NCI-H1417 (cell line): Measurements from ENCODE around the gene ZIC4.

Experiments used
- DNase-seq, 3 experiments: peaks; one replicate each; lab custom pipeline; 2025; lab: John Stamatoyannopoulos, UW

Gene ZIC4

DNA sequence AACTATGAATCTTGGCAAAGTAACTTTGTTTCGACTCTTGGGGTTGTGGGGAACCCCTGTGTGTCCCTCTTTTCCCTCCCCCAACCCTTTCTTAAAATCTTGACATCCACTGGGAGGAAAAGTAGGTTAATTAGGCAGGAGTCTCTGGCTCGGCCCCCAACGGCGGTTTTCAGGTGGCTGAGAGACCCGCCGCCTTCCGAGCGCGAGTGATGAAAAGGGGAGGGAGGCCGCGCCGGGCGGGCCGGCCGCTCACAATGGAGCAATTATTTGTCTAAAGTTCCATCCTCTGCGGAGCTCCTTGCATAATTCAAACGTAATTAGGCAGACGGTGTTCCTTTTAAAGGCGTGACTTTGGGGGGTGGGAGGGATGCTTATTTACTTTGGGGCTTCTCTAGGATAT is 51.7 kb downstream of the ZIC4 start:
- DNase-seq, result no peak

DNA sequence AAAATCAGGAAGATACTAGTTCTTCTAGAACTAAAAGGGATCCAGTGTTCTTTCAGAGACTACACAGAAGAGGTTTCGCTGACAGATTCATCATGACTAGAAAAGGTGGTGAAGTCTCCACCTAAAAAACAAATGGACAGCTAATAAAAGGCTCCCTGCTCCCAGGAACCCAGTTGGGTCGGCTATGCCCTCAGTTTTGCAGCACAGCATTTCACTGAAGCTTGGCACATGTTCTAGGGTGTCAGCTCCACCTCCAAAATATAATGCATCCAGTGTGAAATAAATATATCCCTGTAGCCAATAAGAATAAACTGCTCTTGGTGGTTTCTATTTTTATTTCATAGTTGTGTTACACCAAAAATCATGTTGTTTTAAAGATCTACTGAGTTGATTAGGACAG is 55.0 kb downstream of the ZIC4 start:
- DNase-seq, result no peak

DNA sequence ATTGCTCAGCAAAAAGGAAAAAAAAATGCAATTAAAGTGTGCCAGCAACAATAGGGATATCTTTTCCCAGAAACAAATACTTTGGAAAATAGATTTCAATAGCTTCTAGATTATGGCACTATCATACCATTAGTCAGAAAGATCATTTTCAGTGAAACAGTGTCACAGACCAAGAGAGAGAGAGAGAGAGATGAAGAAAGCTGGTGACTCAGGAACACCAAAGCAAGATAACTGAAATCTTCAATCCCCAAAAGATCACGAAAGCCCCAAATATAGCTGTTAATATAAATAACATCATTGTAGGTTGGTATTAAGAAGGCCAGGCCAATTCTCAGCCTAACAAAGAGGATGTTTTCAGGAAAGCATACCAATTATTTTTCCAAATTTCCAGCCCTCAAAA is 57.4 kb downstream of the ZIC4 start:
- no peak for DNase-seq

DNA sequence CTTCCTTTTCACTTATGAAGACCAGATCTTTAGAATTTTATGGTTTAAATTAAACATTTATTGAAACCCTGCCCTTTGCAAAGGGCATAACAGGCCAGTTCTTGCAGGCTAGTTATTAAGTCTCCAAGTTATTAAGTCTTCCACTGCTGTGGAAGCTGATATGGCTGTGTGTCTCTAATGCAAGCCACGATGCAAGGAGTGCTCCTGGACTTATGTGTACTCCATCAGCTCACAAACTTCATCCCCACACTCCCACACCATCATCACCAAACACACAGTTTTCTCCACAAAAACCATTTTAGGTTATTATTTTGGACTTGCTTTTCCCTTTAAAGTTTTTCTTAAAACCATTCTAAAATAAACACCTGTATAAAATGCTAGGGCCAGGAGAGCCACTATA is 62.4 kb downstream of the ZIC4 start:
- no peak for DNase-seq

DNA sequence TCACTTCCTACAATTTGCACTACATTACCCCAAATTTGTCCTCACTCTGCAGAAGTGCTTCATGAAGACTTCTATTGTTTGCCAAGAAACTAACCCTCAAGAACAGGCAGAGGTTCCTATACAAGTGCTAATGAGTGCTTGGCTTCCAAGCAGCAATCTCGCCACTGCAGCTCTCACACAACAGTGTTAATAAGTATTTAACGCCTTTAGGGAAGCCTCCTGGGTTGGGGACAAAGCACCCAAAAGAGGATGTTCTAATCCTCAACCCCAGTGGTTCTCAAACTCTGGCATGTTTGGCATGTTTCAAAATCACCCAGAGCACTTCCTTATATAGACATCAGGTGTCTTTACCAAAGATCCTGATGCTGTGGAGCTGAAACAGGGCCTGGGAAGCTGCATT is 64.6 kb downstream of the ZIC4 start:
- no peak for DNase-seq

DNA sequence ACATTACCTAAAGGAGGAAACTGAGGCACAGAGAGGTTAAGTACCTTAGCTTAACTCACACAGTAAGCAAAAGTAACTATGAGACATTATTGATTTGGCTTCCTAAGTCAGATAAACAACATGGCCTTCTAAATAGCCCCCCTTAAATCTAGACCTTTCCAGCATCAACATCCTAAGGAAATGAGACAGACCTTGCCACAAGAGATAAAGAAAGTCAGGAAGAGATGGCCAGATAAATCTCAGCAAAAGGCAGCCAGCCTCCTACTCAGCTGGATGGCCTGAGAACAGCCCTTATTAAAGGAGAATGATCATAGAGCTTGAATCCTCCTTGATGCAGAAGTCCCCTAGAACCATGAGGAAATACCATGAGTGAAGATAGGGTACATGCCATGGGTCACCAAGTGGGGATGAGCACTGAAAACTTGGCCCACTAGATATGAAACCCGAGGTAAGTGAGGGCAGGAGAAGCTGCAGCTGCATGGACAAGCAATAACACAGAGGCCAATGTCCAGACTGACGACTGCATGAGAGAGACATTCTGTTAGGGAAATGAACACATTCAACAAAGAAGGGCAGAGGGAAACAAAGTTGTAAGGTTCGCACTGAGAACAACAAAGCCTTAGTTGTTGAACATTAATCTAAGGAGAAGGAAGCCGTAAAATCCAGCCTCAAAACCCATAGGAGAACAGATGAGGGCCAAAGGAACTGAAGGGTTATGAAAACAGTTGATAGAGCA is 69.6 kb downstream of the ZIC4 start:
- DNase-seq, result no peak
